GM23248 (cell line): ENCODE measurements around the gene PTPRD.

Source experiments
- EZH2 ChIP-seq: fragments of 200-600 bp; sonication (generic); IDR thresholded peaks from 2 replicates; pipeline ENCODE4 v1.6.1; 2018; ENCODE audit warnings: antibody characterized with exemption, mild to moderate bottlenecking; ENCODE audit not compliant: insufficient read depth, poor library complexity, severe bottlenecking
- EZH2phosphoT487 ChIP-seq: fragments of 200-600 bp; sonication (generic); IDR thresholded peaks from 2 replicates; pipeline ENCODE4 v1.6.1; 2018; ENCODE audit warnings: antibody characterized with exemption, moderate library complexity, mild to moderate bottlenecking, low read depth; ENCODE audit not compliant: insufficient read depth

DNA sequence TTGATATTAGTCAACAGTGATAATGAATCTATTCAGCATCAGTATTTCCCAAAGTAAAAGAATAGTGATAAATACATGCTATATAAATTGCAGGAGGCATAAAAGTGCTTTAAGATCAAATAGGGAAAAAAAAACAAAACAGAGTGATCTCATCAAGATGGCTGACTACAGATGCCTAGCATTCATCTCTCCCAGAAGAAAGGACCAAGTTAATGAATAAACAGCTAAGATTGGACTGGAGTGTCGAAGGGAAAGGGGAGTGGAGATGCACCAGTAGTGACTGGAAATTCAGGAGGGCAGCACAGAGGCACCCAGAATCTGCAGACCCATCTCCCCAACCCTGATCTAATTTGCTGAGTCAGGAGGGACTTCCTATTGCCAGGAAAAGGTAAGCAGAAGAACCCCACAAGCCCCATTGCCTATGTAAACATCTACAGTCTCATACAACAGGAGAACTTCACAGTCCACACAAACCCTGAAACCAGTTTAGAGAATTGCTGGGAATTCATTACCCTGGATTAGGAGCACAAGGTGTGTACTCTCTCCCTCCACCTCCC is 699.4 kb downstream of the PTPRD start:
- TF ChIP-seq EZH2phosphoT487, result no peak
- no peak for TF ChIP-seq EZH2
